ENCODE results near the gene PEX10.

The PEX10 gene

DNA sequence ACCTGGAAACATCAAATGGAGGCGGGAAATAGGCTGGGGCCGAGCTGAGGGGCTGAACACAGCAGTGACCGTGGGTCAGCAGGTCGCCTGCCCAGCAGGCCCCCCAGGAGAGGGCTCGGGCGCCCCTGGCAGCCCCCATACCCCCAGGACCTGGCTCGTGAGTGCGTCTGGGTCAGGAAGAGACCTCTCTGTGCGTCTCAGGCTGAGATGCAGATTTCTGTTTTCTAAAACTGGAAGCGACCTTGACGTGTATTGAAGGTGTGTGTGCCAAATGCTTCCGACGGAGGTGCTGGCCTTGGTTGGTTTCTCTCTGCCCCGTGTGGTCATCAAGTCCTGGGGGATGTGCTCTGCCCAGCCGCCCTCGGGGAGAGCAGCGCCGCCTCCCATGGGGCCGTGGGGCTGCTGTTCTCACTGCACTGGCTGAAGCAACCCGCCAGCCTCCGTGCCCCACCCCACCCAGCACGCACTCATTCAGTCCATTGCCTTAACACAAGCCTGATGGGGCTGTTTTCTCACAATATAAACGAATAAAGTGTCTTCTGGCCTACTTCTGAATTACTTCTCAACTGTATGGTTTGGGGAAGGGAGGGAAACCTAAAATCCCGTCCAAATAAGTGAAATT lies 7.4 kb downstream of the PEX10 start:
- DNase-seq (ENCODE audit: low read depth): peak; percentile 24

DNA sequence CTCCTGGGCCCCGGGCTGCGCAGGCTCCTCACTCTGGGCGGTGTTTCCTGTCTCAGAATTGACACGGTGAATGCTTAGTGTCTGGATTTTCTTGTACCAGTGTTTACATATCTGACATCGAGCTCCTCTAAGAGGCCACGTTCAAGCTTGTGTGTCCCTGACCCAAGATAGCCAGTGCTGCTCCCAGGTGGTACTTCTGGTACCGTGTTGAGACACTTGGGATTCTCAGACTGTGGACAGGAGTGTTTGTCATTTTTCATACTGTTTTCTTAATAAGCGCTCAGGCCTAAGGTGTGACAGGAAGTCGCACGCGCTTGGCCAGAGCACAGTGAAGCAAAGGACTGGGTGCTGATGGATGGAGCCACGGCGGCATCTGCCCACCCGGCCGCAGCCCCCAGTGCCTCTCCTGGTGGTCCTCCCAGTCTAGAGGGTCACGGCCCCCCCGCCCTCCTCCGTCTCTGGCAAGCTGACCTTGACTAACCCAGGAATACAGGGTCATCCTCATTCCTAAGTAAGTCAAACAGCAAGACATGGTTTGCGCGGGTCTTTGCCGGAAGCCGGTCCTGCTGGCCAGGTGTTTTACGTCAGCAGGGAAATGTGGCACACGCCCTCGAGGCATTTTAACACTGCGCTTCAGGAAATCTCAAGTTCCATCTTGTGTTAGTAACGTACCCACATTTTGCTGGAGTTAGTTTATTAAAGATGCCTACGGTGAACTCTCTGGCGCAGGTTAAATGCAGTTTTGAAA lies 8.0 kb downstream of the PEX10 start:
- DNase-seq (ENCODE audit: low read depth): no peak

DNA sequence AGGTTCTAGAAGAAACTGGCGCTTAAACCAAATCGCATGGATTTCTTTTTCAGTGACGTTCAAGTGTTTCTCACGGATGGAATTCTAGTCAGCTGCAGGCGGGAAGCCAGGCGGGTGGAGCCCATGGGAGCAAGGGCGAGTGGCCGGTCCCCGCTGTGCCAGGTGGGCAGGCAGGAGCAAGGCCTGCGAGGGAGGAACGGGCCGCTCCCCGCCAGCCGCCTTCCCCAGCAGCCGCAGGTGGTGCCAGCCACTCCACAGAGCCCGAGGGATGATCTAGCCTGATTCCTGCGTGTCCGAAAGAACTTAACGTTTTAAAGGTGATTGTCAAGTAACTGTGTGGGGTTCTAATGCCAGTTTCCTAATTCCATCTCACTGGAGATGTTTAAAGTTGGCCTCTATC lies 9.1 kb downstream of the PEX10 start:
- DNase-seq (ENCODE audit: low read depth): no peak

DNA sequence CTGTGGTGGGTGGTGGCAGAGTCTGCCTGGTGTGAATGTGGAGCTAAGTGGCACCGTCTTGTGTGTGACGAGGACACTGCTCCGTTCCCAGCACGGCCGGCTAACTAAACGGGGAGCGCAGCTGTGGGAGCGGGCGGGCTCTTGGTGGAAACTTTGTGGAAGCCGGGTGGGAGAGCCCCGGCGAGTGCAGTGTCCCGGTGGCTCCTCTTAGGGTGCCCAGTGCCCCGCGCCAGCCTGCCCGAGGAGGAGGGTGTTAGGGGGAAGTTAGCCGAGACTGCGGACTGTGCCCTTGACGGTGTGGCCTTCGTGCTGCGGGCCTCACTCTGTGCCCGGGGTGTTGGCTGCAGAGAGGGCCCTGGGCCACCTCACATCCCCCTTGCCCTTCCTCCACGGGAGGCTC lies 9.9 kb downstream of the PEX10 start:
- DNase-seq (ENCODE audit: low read depth): no peak

DNA sequence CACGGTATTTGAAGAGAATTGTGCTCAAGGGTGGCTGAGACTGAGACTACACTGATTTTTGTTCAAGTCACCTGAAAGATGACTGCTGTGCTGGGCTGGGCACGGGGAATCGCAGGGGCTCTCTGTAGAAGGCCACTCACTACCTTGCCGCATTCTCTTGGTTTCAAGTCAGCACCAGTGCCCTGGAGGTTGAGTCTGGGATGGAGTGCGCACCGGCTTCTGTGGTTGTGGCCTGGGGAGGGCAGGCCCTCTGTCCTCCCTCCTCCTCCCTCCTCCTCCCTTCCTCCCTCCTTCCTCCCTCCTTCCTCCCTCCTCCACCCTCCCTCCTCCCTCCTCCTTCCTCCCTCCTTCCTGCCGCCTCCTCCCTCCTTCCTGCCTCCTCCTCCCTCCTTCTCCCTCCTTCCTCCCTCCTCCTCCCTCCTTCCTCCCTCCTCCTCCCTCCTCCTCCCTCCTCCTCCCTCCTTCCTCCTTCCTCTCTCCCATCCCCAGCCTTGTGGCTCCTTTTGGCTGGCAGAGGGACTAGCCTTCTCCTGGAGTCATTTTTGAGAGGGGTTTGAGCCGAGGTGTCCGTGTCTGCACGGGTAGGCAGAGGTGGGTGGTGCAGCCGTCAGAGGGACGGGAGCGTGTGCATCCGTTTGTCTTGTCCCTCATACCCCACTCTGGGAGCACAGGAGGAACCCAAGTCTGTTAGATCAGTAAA lies 11.3 kb downstream of the PEX10 start:
- no peak for DNase-seq (ENCODE audit: low read depth)

DNA sequence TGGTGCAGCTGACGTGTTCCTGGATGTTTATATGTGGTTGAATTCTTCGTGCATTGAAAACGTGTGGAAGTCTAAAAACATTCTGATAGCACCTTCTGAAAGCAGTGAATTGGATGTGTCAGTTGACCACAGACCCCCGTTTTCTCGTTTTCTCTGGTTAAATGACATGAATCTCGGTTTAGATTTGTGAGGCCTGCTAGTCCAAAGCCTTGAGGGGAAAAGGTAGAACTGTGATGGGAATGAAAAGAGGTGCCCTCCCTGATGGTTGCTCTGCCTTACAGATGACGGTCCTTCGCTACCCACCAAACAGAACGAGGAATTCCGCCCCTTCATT lies 11.8 kb downstream of the PEX10 start:
- no peak for DNase-seq (ENCODE audit: low read depth)

DNA sequence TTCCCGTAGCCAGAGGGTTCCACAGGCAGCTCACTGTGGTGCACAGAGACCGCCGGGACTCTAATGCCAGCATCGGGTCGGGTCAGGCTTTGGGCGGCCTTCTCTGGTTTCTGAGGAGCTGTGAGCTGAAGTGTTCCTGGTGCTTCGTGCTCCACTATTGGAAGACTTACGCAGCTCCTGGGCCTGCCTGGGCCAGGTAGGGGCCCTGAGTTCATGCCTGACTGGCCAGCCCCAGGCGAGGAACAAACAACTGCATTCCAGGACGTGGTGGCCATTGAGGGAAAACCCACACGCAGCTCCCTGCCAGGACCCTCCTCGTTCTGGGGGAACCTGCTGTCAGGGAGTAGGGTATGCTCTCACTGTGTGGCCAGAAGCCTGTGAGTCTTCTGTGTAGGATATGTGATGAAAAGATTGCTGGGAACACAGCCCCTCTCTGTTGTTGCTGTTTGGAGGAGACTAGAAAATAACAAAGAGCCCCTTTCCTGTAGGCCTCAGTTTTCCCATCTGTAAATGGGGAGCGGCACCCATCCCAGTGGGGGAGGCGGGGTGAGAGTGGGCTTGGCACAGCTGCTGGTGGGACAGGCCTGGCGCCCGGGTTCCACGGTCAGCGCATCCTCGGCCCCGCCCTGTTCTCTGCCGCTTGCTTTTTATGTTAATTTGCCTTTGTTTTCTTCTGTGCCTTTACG lies 12.3 kb downstream of the PEX10 start:
- DNase-seq (ENCODE audit: low read depth): no peak

DNA sequence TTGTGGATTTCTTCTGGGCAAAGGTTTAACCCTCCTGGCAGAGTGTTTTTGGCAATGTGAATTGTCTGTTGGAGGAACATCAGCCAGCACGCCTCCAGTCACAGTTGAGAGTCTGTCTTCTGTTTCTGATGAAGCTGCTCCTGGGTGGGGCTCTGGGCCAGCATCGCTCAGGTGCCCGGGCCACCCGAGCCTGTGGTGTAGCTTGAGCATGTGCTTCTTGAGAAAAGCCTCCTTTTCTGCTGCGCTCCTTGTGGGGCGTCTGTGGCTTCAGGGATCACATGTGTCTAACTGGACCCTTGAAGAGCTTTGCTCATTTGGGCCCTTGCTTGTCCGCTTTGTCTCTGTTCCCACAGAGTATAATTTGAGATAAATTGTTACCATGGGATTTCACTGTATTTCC lies 13.5 kb downstream of the PEX10 start:
- no peak for DNase-seq (ENCODE audit: low read depth)

DNA sequence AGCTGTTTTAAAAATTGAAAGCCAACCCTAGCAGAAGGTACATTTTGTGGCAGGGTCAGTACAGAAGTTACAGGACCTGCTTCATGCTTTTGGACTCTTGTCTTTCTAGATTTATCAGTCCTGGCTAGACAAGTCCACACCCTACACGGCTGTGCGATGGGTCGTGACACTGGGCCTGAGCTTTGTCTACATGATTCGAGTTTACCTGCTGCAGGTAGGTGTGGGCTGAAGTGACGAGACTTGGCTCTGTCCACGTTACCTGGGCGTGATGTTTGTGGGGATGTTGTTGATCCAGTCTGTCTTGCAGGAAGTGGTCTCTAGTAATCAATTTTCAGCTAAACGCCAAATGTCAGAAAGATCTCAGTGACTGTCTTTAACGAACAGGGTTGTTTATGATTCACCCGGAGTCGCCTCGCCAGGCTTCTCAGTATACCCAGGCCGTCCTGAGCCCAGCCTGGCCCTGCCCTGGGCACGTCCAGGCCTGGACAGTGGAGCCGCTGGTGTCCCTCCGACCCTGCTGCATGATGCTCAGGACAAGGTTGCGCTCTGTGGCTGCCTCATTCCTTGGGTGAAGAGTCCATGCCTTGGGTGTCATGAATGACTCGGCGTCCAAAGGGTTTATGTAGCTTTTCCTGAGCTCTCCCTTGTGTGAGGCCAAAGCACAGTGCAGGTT lies 15.2 kb downstream of the PEX10 start:
- no peak for DNase-seq (ENCODE audit: low read depth)

DNA sequence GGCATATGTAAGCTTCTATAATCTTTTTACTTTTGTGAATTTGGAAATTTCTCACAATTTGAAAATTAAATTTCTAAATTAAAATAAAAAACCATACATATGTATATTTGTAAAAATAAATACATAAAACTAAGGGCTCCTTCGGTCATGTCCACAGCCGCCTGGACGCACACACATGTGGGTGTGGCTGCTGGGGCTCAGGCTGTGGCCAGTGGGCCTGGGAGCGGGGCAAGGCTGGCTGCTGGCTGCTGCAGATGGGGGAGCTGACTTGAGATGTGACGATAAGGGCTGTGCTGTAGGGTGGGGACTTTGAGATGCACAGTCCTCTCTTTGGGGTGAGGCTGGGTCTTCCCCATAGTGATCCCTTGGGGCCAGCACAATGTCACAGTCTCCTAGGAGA lies 15.9 kb downstream of the PEX10 start:
- DNase-seq (ENCODE audit: low read depth): no peak

DNA sequence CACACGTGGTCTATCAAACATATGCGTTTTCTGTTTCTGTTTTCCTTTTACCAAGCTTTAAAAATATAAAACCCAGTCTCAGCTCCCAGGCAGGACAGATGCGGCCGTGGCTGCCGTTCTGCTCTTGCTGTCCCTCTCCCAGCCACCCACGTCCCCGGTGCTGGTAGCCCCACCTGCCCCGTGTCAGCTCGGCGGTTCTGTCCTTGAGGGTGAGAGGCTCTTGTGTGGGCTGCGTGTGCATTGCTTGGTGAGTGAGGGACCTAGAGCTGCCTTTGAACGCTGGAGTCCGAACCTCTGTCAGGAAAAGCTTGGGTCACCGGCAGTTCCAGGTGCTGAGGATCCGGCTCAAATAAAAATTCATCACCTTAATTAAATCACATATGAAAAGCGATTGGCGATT lies 16.3 kb downstream of the PEX10 start:
- no peak for DNase-seq (ENCODE audit: low read depth)

DNA sequence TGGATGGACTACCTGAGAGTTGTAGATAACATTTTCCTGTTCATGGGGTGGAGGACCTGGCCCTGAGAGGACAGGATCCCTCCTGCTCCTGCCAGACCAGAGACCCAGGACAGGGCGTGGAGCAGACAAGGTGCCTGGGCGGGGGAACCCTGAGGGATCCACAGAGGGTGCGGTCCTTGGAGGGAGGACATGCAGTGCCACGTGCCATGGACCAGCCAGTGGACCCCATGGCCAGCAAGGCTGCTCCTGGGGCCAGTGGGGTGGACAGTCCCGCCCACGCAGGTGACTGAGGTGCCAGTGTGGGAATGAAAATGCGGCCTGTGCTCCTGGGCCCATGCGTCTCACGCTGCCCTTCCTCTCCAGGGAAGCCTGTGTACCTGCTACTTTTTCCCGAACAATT lies 17.1 kb downstream of the PEX10 start:
- DNase-seq (ENCODE audit: low read depth): no peak

DNA sequence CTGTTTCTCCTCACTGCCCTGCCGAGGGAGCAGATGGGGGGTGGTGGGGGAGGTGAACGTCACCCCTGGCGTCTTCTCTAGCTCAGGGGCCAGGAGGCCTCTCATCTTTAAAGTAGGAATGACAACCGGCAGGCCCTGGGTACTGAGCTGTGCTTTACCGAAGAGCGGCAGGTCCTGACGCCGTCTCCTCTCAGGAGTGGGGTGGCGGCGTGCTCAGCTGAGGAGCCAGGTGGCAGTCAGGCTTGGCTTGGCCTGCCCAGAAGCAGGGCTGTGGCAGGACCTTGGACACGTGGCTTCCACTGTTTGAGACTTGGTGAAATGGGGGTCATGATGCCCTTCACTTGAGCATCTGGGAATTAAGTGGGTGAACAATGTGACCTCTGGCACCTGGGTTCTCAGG lies 17.6 kb downstream of the PEX10 start:
- no peak for DNase-seq (ENCODE audit: low read depth)

DNA sequence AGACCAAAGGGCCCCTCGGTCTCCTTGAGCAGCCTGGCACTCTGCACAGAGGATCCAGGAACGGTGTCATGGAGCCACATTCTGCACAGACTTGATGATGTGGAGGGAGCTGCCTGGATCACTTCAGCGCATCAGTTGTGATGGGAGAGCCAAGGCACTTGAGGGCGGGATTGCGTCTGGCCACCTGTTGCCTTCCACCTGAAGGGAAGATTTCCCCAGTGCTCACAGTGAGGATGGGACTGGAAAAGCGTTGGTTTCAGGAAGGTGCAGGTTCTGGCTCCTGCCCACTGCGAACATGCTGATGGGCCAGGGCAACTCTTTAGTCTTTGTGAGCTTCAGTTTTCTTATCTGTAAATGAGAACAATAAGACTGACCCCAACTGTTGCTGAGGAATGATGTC lies 18.1 kb downstream of the PEX10 start:
- no peak for DNase-seq (ENCODE audit: low read depth)

DNA sequence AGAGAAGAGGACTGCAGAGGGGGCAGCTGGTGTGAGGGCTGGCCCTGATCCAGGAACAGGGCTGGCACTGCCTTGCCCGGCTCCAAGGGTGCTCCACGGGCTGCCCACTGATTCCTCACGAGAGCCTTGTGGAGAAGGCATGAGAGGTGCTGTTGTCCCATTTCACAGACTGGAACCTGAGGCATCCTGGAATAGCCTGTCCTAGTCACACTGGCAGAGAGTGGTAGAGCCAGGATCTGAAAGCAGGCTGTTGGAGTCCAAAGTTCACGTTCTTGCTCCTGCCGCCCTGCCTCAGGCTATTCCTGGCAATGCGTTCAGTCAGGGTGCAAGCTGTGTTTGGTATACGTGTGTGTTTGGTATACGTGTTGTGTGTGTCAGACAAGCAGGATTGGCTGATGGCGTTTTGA lies 18.9 kb downstream of the PEX10 start:
- no peak for DNase-seq (ENCODE audit: low read depth)

DNA sequence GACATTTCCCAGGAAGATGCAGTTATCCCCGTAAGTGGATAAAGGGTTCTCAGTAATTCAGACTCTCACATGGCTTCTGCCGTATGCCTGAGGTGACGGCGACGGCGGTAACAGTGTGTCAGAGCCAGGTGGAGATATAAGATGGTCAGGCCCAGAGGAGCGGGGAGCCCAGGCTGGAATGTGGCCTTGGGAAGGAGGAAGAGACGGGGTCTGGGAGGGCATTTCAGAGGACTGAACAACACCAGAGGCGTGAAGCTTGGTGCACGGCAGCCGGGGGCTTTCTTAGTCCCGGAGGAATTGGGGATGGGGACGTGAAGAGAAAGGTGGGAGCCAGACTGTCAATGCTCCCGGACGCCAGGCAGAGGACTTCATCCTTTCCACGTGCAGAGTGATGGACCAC lies 19.7 kb downstream of the PEX10 start:
- no peak for DNase-seq (ENCODE audit: low read depth)

DNA sequence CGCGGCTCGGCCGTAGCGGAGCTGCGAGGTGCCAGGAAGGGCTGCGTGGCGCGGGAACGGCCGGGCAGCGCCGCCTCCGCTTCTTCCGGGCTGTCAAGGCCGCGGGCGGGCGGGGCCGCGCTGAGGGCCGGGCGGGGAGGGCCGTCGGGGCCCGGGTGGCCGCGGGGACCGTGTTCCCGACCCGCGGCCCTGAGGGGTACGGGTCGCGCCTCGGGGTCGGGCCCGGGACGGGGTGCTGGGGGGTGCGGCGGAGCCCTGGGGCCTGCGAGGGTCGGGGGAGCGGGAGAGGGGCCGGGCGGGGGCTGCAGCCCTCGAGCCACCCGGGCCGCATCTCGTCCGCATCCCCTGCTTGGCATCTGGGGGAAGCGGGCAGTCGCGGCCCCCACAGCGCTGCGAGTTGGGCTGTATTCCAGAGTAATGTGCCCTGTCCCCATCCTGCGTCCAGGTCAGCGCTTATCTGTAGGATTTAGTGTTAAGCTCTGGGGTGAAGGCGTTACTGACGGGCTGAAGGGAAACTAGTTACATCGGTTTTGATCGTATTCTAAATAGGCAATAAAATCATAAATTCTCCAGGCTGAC lies 20.3 kb downstream of the PEX10 start:
- no peak for DNase-seq (ENCODE audit: low read depth)

DNA sequence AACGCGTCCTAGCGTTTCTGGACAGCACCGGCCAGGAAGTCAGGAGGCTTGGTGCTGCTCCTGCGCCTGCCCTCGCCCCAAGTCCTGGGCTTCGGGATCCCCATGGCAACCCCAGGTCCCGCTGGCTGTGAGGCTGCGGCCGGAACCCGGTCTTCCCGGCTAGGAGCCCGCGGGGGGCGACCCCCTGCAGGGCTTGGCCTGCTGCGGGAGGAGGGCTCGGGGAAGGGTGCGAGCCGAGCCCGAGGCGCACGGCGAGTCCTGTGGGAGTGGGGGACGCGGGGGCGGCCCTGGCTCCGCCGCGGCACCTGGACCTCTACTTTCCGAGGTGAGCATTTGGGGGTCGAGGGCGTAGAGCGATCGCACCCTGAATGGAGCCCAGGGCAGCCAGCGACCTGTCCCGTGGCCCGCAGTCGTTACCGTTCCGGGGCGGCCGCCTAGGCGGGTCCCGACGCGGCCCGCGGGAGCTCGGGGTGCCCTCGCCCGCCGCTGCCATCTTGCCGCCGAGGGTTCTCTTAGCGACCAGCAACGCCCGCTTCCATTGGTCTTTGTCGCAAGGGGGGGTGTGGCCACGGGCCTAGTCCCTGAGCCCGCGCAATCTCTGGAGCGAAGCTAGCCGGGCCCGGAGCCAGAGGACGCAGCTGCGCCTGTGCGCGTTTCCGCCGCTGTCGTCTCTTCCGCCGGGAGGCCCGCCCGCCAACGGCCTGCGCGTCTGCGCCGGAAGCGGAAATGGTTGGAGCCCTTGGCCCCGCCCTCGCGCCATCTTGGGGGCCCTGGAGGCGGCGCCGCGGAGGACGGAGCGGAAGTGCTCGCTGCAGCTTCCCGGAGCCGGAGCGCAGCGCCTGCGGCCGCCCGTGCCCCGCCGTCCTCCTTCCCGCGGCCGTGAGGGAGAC lies 21.1 kb downstream of the PEX10 start, which contains the start of the genes MORN1 and RER1:
Gene MORN1, minus strand, starts transcription at position 514 of the 890 bp plus-strand sequence. Its CDS starts 21 bp downstream, at position 493.
Gene RER1, plus strand, starts transcription at position 801 of the 890 bp plus-strand sequence. CDS start 3,950 bp downstream, outside the sequence.
- peak; percentile 99 for DNase-seq (ENCODE audit: low read depth)

DNA sequence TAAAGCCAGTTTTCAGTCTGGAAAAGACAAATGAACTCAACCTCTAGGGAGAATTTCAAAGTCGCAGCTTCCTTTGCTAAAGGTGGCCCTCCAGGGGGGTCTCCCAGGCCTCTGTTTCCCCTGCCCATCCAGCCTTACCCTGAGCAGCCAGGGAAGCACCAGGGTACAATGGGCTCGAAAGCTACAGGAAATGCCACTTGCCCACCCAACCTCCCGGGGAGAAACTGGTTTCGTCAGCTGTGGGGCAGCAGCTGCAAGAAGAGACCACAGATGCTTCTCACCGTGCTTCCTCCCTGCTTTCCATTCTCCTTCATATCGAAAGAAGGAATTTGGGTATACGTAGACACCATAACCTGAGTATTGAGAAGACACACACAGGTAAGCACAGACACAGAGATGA lies 22.7 kb downstream of the PEX10 start:
- no peak for DNase-seq (ENCODE audit: low read depth)

DNA sequence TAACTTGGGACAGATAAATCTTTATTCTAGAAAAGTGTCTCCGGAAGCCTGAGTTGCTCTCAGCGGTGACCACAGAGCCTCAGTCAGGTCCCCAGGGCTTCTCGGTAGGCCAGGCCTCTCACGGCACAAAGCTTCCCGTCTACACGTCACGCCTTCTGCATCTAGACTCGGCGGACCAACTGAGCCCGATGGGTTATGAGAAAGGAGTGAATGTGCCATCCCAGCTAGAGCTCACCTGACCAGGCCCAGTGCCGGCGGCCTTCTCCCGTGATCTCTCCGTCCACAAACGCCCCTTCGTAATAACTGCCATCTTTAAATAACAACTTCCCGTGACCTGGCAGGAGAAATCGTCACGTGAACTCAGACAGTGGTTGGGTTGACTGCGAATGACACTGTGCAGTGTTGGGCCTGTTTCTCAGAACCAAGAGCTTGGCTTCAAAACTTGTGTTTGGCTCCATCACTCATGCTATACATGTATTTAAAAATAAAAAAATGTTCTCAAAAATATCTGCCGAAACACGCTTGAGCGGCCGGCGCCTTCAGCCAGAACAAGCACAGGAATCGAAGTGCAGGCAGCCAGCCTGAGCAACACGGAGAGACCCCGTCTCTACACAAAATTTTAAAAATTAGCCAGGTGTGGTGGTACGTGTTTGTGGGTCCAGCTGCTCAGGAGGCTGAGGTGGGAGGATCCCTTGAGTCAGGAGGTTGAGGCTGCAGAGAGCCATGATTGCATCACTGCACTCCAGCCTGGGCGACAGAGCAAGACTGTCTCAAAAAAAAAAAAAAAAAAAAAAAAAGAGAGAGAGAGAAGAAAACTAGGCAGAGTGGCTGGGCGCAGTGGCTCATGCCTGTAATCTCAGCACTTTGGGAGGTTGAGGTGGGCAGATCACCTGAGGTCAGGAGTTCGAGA lies 24.1 kb downstream of the PEX10 start:
- DNase-seq (ENCODE audit: low read depth): no peak

Data from fibroblast of gingiva (primary cell).